CD4-positive, alpha-beta T cell treated with Interleukin-6 at 100 ng/mL for 8 hours (primary cell): ENCODE data around the gene PDPK1.
"Not testable (repeated sequence)": the region's sequence is repeated elsewhere in the genome, so short reads cannot be mapped to it uniquely, and the experiment has no call there.

Experiments
- DNase-seq: peaks from one replicate; pipeline ENCODE4 v3.0.0-alpha.2; 2020; ENCODE audit warnings: mixed read lengths, low spot score

The PDPK1 gene

DNA sequence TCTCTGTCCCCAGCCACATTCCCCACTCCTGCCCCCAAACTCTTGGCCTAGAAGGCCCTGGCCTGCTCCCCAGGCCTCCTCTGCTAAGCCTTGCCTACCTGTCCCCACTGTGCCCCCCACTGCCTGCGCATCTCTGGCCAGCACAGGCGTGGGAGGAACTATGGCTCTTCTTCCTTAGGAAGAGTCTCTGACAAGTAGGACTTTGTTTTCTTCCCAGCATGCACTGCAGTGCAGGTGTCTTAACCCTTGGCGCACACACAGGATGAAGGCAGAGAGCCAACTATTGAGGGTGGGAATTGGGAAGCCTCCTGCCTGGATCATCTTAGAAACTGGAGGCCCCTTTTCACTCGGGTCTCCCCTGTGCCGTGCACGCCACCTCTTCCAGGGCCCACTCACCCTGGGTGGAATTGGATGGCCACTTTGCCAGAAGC lies 14.0 kb upstream of the PDPK1 start:
- no peak for DNase-seq

DNA sequence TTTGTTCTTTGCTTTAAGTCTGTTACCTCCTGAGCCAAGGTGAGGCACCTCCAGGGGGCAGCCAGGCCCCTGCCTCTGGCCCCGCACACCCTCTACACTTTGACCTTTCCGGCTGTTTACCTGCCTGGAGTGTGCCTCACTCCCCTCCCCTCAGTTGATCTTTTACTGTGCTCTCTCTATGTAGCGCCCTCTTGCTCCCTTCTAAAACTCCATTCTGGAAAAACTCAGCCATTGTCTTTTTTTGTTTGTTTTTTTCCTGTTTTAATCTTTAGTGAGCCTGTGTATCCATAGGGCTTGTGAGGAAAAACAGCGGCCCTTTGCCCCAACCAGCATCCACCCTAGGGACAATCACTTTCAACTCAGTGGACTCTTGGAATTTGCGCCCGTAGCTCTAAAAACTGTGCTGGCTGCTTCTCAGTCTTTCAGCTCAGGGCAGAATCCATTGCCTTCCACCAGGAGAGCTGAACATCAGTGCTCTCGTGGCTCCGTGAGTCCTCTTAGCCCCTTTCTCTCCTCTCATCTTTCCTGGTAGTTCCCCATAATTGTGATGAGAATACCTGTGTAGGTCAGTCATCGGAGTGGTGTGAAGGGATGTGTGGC lies 13.4 kb upstream of the PDPK1 start:
- DNase-seq = no peak

GRCh38 chr16:2526135-2526534 lies 11.7 kb upstream of the PDPK1 start:
- DNase-seq = peak; percentile 0

DNA sequence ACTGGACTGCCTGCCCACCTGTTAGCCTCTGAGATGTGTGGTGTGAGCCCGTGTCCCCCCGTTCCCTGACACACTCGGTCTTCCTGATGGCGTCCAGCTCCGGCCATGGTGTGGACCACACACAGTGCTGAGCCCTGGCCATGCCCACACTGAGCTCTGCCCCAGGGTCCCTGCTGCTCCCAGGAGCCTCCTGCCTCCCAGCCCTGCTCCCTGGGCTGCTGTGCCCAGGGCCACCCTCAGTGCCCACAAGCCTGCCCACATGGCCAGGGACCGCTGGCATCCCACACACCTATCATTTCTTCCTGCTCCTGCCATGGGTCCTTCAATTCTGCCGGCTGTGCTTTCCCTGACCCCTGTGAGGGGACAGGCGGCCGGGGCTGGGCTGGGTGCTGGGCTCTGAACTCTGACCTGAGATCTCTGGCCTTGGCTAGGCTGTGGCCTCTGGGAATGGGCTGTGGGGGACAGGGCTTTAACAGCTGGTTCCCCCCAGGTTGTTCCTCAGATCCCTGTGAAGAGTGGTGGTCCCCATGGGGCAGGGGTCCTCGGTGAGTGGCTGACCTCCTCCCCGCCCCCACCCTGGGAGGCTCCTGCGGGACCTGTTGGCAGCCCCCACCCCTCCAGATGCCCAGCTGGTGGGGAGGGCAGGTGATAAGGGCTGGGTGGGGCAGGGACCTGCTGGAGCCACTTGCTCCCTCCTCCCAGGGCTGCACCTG lies 10.6 kb upstream of the PDPK1 start:
- no peak for DNase-seq

DNA sequence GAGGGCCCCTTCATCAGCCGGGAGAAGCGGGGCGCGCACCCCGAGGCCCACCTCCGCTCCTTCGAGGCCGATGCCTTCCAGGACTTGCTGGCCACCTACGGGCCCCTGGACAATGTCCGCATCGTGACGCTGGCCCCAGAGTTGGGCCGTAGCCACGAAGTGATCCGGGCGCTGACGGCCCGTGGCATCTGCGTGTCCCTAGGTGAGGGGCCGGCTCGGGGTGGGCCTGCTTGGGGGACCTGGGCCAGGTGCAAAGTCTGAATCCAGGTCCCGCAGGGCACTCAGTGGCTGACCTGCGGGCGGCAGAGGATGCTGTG lies 10.1 kb upstream of the PDPK1 start:
- DNase-seq = no peak

DNA sequence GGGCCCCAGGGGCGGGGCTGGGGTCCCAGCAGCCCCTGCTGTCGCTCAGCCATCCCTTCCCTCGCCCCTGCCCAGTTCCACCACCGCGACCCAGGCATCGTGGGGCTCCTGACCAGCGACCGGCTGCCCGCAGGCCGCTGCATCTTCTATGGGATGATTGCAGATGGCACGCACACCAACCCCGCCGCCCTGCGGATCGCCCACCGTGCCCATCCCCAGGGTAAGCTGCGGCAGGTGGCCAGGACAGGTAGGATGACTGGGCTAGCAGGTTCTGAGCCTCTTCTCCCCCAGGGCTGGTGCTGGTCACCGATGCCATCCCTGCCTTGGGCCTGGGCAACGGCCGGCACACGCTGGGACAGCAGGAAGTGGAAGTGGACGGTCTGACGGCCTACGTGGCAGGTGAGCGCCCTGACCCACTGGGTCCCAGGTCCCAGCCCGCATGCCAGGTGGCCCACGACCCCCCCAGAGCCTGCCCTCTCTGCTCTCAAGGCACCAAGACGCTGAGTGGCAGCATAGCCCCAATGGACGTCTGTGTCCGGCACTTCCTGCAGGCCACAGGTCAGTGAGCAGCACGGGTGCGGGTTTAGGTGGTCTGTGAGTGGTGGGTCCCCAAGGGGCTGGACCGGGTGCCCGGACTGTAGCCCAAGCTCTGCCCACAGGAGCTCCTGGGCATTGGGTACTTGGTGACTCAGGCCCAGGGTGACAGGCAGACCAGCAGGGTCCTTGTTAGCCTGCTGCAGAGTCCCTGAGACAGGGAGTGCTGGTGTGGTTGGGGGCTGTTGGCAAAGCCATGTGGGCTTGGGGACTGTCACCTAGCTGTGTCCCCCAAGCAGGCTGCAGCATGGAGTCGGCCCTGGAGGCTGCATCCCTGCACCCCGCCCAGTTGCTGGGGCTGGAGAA lies 9.4 kb upstream of the PDPK1 start:
- DNase-seq = no peak

GRCh38 chr16:2529061-2529931 lies 8.5 kb upstream of the PDPK1 start:
- DNase-seq = peak; percentile 0

DNA sequence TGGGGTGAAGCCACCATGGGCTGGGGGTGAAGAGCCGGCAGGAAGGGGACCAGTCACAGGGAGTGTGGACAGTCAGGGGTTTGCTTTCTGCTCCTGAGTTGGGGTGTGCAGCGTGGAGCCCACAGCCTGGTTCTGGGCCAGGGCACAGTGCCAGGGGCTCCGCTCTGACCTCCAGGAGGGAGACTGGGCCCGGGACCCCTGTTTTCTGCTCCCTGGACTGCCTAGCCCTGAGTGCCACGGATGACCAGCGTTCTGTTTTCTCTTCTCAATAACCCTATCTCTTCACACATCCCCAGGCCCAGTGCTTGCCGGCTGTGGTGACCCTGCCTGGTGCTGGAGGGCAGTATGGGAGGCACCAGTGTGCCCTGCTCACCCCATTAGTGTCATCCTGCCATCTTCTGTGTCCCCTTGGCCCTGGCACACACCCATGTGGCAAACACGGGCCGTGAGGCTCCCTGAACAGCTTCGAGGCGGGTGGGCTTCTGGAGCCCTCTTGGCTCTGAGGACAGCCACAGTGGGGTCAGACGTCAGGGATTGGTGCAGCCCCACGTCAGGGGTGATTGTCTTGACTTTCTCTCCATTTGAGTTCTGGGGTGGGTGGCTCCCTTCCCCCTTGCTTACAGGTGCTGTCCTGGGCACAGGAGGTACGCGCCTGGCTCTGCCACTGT lies 7.7 kb upstream of the PDPK1 start:
- peak; percentile 0 for DNase-seq

DNA sequence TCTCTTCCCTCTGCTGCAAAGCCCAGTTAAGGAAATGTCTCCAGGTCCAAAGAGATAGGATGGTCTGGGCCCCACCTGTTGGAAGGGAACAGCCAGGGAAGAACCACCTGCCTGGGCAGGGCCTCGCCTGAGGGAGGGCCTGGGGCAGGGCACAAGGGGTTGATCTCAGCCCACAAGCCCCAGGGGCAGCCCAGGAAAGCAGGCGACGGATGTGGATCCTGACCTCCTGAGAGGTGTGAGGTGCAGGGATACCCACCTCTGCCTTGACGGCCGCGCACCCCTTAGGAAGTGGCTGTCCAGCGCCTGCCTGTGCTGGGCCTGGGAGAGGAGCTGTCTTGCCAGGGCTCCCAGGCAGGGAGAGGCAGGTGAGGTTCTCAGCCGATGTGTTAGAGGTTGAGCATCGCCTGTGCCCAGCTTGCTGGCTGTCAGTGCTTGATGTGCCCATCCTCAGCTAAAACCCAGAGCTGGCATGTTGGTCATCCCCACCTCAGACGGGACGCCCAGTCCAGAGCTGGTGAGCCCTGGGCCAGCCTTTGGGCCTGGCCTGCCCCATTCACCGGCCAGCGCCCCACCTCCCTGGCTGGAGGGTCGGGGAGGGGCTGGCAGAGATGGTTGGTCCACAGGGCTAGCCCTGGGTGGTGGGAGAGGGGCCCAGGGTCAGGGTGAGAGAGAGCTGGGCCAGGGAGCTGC lies 7.0 kb upstream of the PDPK1 start:
- peak; percentile 1 for DNase-seq

DNA sequence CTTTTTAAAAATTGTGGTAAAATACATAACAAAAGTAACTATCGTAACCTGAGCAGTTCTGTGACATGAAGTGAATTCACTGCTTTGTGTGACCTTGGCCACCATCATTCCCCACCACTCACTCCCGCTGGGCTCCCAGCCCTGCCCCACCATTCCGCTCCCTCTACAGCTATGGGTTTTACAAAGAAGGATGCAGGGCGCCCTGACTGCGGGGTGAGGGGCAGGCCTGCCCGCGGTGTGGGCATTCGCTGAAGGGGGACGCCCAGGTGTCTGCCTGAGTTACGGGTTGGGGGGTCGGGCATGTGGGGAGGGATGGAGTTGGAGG lies 6.5 kb upstream of the PDPK1 start, which contains the start of gene CEMP1:
Gene CEMP1 (minus strand): TSS at position 38 of the 325 bp plus-strand sequence. CDS start 335 bp downstream, outside the sequence.
- DNase-seq = no peak

- DNase-seq = peak; percentile 97
These were observed 5.9 kb upstream of the PDPK1 start for GRCh38 chr16:2531696-2532493.

- DNase-seq = peak; percentile 62
These were observed 5.2 kb upstream of the PDPK1 start for GRCh38 chr16:2532494-2533141.

DNA sequence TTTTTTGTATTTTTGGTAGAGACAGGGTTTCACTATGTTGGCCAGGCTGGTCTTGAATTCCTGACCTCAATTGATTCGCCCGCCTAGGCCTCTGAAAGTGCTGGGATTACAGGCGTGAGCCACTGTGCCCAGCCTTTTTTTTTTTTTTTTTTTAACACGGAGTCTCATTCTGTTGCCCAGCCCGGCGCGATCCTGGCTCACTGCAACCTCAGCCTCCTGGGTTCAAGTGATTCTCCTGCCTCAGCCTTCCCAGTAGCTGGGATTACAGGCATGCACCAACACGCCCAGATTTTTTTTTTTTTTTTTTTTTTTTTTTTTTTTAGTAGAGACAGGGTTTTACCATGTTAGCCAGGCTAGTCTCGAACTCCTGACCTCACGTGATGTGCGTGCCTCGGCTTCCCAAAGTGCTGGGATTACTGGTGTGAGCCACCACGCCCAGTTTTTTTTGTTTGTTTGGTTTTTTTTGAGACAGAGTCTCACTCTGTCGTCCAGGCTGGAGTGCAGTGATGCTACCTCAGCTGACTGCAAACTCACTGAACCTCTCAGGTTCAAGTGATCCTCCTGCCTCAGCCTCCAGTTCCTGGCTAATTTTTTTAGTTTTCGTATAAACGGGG lies 4.6 kb upstream of the PDPK1 start:
- DNase-seq = not testable (repeated sequence)

- DNase-seq = no peak
These were observed 3.9 kb upstream of the PDPK1 start for GRCh38 chr16:2533912-2534311.

DNA sequence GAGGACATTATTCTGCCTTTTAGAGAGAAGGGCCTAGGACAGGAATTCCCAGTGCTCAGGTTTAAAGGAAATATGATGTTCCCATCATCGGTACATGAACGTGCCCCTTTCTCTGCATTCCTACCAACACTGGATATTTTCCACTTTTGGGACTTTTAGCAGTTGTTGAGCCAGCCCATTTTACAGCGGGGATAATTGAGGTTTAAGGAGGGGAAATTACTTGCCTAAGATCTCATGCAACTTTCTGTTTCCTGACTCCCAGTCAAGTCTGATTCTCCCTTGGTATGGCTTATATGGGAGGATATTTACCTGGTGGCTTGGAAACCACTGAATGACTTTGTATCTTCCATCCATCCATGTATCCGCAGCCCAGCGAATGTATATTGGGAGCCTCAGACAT lies 3.5 kb upstream of the PDPK1 start:
- not testable (repeated sequence) for DNase-seq

- DNase-seq = peak; percentile 0
These were observed 2.2 kb upstream of the PDPK1 start for GRCh38 chr16:2535625-2536013.

DNA sequence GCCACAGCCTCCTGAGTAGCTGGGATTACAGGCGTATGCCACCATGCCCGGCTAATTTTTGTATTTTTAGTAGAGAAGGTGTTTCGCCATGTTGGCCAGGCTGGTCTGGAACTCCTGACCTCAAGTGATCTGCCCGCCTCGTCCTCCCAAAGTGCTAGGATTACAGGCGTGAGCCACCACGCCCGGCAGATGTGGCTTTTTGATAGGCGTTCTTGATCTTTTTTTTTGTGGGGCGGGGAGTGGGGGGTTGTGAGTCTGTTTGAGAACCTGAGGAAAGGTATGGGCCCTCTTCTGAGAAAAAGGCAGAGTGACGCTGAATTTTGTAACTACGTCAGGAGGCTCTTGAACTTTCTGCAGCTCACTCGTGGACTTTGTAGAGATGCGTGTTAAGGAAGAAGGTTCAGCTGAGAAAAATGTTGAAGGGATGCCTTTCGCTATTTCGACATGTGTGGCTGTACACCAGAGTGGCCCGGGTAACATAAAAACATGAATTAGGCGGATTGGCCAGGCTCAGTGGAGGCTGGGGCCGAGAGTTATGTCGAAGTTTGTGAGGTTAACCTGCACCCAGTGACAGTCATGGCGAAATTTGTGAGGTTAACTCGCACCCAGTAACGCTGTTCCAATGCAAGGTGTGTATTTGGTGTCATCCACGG lies 1.5 kb downstream of the PDPK1 start:
- not testable (repeated sequence) for DNase-seq

DNA sequence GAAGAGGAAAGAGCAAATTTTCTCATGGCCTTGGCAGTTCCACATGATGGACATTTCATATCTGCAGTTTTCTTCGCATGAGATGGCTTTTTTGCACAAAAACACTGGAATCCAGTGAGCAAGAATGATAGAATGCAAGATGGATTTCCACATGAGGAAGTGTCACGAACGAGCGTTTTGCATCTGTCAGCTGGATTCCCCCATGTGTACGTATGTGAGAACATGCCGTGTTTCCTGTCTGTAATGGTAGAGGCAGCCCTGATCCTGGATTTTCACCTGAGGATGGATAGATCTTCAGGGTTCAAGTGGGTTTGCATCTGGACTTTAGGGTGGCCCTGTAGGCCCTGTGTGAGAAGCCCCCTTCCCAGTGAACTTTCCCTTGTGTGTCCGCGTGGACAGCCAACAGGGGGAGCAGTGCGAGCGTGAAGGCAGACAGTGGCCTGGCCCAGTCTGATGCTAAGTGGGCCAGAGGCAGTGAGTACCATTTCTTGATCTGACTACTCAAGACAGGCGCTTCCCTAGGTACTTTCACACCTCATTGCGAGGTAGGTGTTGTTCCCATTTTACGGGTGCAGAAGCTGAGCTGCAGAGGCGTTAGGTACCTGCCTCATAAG lies 2.1 kb downstream of the PDPK1 start:
- DNase-seq = peak; percentile 2
